Sigmoid colon (tissue), 7 donors: ENCODE measurements around the gene INF2. TPM values are rescaled to one million over a fixed set of nuclear protein-coding genes. Genes with fewer than 3 reads are reported as not detected.

Experiments
- DNase-seq: peaks from one replicate; pipeline ENCODE4 v3.0.0-alpha.2; 2019
- H3K27ac ChIP-seq, 4 donors: fragments of 200-600 bp; sonication (generic); one replicate each; pipeline ENCODE4 v1.5.1; 2016 to 2019; ENCODE audit warnings: mild to moderate bottlenecking in 1 of 4
- H3K27me3 ChIP-seq, 3 donors: fragments of 200-600 bp; sonication (generic); one replicate each; pipeline ENCODE4 v1.5.1; 2019; ENCODE audit warnings: mild to moderate bottlenecking in 1 of 3
- H3K36me3 ChIP-seq, 4 donors: fragments of 200-600 bp; sonication (generic); one replicate each; pipeline ENCODE4 v1.5.1; 2016 to 2019
- H3K4me1 ChIP-seq, 4 donors: fragments of 200-600 bp; sonication (generic); one replicate each; pipeline ENCODE4 v1.5.1; 2017 to 2019
- H3K4me3 ChIP-seq, 4 donors: fragments of 200-600 bp; sonication (generic); one replicate each; pipeline ENCODE4 v1.5.1; 2017 to 2019; ENCODE audit warnings: mild to moderate bottlenecking in 2 of 4, moderate library complexity in 1 of 4
- H3K9me3 ChIP-seq, 4 donors: fragments of 200-600 bp in 3 of 4; sonication (generic) in 3 of 4; one replicate each; pipeline versions ENCODE4 v1.5.1 to v1.6.1; 2013 to 2019
- CTCF ChIP-seq, 4 experiments: fragments of 450-650 bp in 3 of 4; fragments of 200-600 bp in 1 of 4; IDR thresholded peaks; one replicate each; pipeline ENCODE4 v1.5.1; 2016 to 2019; ENCODE audit warnings: antibody characterized with exemption in 4 of 4, mild to moderate bottlenecking in 3 of 4, moderate library complexity in 2 of 4
- EP300 ChIP-seq, 4 donors: sonication (generic); formaldehyde crosslinking; IDR thresholded peaks; one replicate each; pipeline ENCODE4 v1.6.1; 2017; ENCODE audit warnings: antibody characterized with exemption in 4 of 4
- POLR2A ChIP-seq, 2 donors: fragments of 450-650 bp; IDR thresholded peaks; one replicate each; pipeline ENCODE4 v1.6.1; 2016; ENCODE audit warnings: antibody characterized with exemption in 2 of 2, mild to moderate bottlenecking in 2 of 2, moderate library complexity in 2 of 2
- POLR2AphosphoS5 ChIP-seq, 4 donors: sonication (generic); formaldehyde crosslinking; IDR thresholded peaks; one replicate each; pipeline ENCODE4 v1.6.1; 2017; ENCODE audit warnings: antibody characterized with exemption in 4 of 4
- WGBS, 2 donors: extraction: QIAGEN DNeasy Blood & Tissue Kit; methylation state at CpG; one replicate each; pipeline ENCODE4 v1.1.7; 2013; 5-methylcytosine and 5-hydroxymethylcytosine counted together
- intact Hi-C: fragments of 100-400 bp; cut with DNase I; formaldehyde crosslinking; loops from one replicate; pipeline ENCODE4 v1.15.1; 2023
- polyA plus RNA-seq, 3 donors: library from polyadenylated mRNA; stranded (reverse); fragments of 200-250 nt; gene quantifications; one replicate each; pipeline ENCODE4 v1.2.3, GENCODE V29; 2013
- total RNA-seq, 4 donors: library from RNA; depleted of rRNA; stranded (reverse); fragments of >200 nt; gene quantifications; one replicate each; pipeline ENCODE4 v1.1.0, GENCODE V29; 2016
- donor health status: healthy with polysubstance abuse.
- donor health status: Bipolar disorder and iron deficiency.
- donor health status: healthy.

Gene INF2
- total and polyA plus RNA-seq, 7 donors = 26.3 to 169 (median 67.0) TPM

GRCh38 chr14:104702106-104702505, 12.7 kb downstream of the INF2 start:
- Histone ChIP-seq H3K4me3 (no peak overlapping the region), H3K27me3 (no peaks in the 10 kb centered on the region), H3K27ac (no peak overlapping the region), H3K4me1 (peaks cover 0 to 38% (median 36%) of the 10 kb centered on the region in 4 donors), H3K36me3 (peaks cover 13 to 52% (median 30%) of the 10 kb centered on the region in 4 donors), H3K9me3 (no peaks in the 10 kb centered on the region)
- WGBS, 2 donors = 82 to 88% methylated on average over 12 of the region's 12 CpGs
- intact Hi-C loops = loop anchor here (10.0 kb wide), 1 partner anchor 1917 kb away; no protein-coding TSS in a partner anchor
- TF ChIP-seq POLR2AphosphoS5 (IDR thresholded peaks at IDR 0.05) (no peak), EP300 (IDR thresholded peaks at IDR 0.05) (no peak), POLR2A (IDR thresholded peaks at IDR 0.05) (no peak), CTCF (IDR thresholded peaks at IDR 0.05) (no peak)
- DNase-seq = no peak

- H3K36me3 ChIP-seq = peaks cover 13 to 52% (median 30%) of the 10 kb centered on the region in 4 donors
- TF ChIP-seq POLR2AphosphoS5 (IDR thresholded peaks at IDR 0.05) (no peak), CTCF (IDR thresholded peaks at IDR 0.05) (no peak), POLR2A (IDR thresholded peaks at IDR 0.05) (no peak), EP300 (IDR thresholded peaks at IDR 0.05) (no peak)
- no peak overlapping the region for H3K4me3 ChIP-seq
- H3K27me3 ChIP-seq = no peaks in the 10 kb centered on the region
- no peaks in the 10 kb centered on the region for H3K9me3 ChIP-seq
- intact Hi-C loops = loop anchor here (10.0 kb wide), 1 partner anchor 1918 kb away; no protein-coding TSS in a partner anchor
- no peak overlapping the region for H3K27ac ChIP-seq
- 85 to 89% methylated on average over 4 of the region's 4 CpGs for WGBS, 2 donors
- no peak for DNase-seq
- peaks cover 0 to 32% (median 31%) of the 10 kb centered on the region in 4 donors for H3K4me1 ChIP-seq
Observed at GRCh38 chr14:104702673-104703072, 13.3 kb downstream of the INF2 start.

GRCh38 chr14:104703269-104703668, 13.9 kb downstream of the INF2 start:
- DNase-seq = no peak
- Histone ChIP-seq H3K36me3 (peaks cover 13 to 52% (median 30%) of the 10 kb centered on the region in 4 donors), H3K4me1 (peaks cover 0 to 31% (median 28%) of the 10 kb centered on the region in 4 donors), H3K9me3 (no peaks in the 10 kb centered on the region), H3K4me3 (no peak overlapping the region), H3K27me3 (no peaks in the 10 kb centered on the region), H3K27ac (no peak overlapping the region)
- intact Hi-C loops = loop anchor here (10.0 kb wide), 1 partner anchor 1918 kb away; no protein-coding TSS in a partner anchor
- TF ChIP-seq POLR2A (IDR thresholded peaks at IDR 0.05) = no peak
- TF ChIP-seq CTCF (IDR thresholded peaks at IDR 0.05) = no peak
- no peak for TF ChIP-seq EP300 (IDR thresholded peaks at IDR 0.05)
- TF ChIP-seq POLR2AphosphoS5 (IDR thresholded peaks at IDR 0.05) = no peak
- WGBS, 2 donors = 95 to 96% methylated on average over 28 of the region's 28 CpGs

GRCh38 chr14:104704252-104704651, 14.8 kb downstream of the INF2 start:
- no peaks in the 10 kb centered on the region for H3K9me3 ChIP-seq
- intact Hi-C loops = loop anchor here (10.0 kb wide), 1 partner anchor 1919 kb away; no protein-coding TSS in a partner anchor
- 98 to 99% methylated on average over 22 of the region's 22 CpGs for WGBS, 2 donors
- H3K4me3 ChIP-seq = no peak overlapping the region
- DNase-seq = no peak
- TF ChIP-seq EP300 (IDR thresholded peaks at IDR 0.05) = no peak
- no peak overlapping the region for H3K27ac ChIP-seq
- H3K4me1 ChIP-seq = peaks cover 0 to 31% (median 27%) of the 10 kb centered on the region in 4 donors
- peaks cover 13 to 52% (median 30%) of the 10 kb centered on the region in 4 donors for H3K36me3 ChIP-seq
- H3K27me3 ChIP-seq = no peaks in the 10 kb centered on the region

- Histone ChIP-seq H3K27ac (no peak overlapping the region), H3K36me3 (peaks cover 14 to 61% (median 37%) of the 10 kb centered on the region in 4 donors), H3K9me3 (no peaks in the 10 kb centered on the region), H3K27me3 (no peaks in the 10 kb centered on the region), H3K4me3 (no peak overlapping the region), H3K4me1 (peaks cover 0 to 24% (median 16%) of the 10 kb centered on the region in 4 donors)
- intact Hi-C loops = loop anchor here (5.0 to 10.0 kb wide), 2 partner anchors 38 to 1921 kb away; no protein-coding TSS in a partner anchor
- no peak for DNase-seq
- 92 to 95% methylated on average over 21 of the region's 21 CpGs for WGBS, 2 donors
- TF ChIP-seq POLR2AphosphoS5 (IDR thresholded peaks at IDR 0.05) = no peak
- no peak for TF ChIP-seq POLR2A (IDR thresholded peaks at IDR 0.05)
- TF ChIP-seq EP300 (IDR thresholded peaks at IDR 0.05) = no peak
- TF ChIP-seq CTCF (IDR thresholded peaks at IDR 0.05) = no peak
Observed at GRCh38 chr14:104705340-104706047, 16.1 kb downstream of the INF2 start.
